GM21737 (cell line): ENCODE measurements around the gene HMCN1.
"Not testable (repeated sequence)": the region's sequence is repeated elsewhere in the genome, so short reads cannot be mapped to it uniquely, and the experiment has no call there.

Source experiments
- ATAC-seq: cut with Tn5 transposase; IDR thresholded peaks from one replicate; pipeline ENCODE4 v1.9.1; 2021; ENCODE audit warnings: mild to moderate bottlenecking, moderate library complexity; ENCODE audit not compliant: unreplicated experiment

The HMCN1 gene

GRCh38 chr1:185846672-185847444 is 112.7 kb downstream of the HMCN1 start:
- no peak for ATAC-seq

- ATAC-seq = no peak
These were observed 114.8 kb downstream of the HMCN1 start for GRCh38 chr1:185849014-185849413.

GRCh38 chr1:185850366-185850765 is 116.2 kb downstream of the HMCN1 start:
- ATAC-seq = no peak

GRCh38 chr1:185853739-185854138 is 119.5 kb downstream of the HMCN1 start:
- no peak for ATAC-seq

GRCh38 chr1:185856482-185856881 is 122.3 kb downstream of the HMCN1 start:
- ATAC-seq = no peak

- no peak for ATAC-seq
These were observed 123.3 kb downstream of the HMCN1 start for GRCh38 chr1:185857442-185857841.

- no peak for ATAC-seq
These were observed 126.1 kb downstream of the HMCN1 start for GRCh38 chr1:185860311-185860710.

- ATAC-seq = no peak
These were observed 126.7 kb downstream of the HMCN1 start for GRCh38 chr1:185860859-185861258.

- ATAC-seq = no peak
These were observed 127.4 kb downstream of the HMCN1 start for GRCh38 chr1:185861630-185862029.

GRCh38 chr1:185862235-185862634 is 128.0 kb downstream of the HMCN1 start:
- ATAC-seq = no peak

GRCh38 chr1:185864331-185864730 is 130.1 kb downstream of the HMCN1 start:
- no peak for ATAC-seq

- ATAC-seq = no peak
These were observed 130.8 kb downstream of the HMCN1 start for GRCh38 chr1:185864889-185865517.

GRCh38 chr1:185869590-185869989 is 135.4 kb downstream of the HMCN1 start:
- ATAC-seq = no peak

GRCh38 chr1:185871627-185872150 is 137.5 kb downstream of the HMCN1 start:
- ATAC-seq = no peak

GRCh38 chr1:185874246-185874645 is 140.1 kb downstream of the HMCN1 start:
- ATAC-seq = no peak

- ATAC-seq = no peak
These were observed 146.1 kb downstream of the HMCN1 start for GRCh38 chr1:185880330-185880729.

GRCh38 chr1:185880779-185881333 is 146.7 kb downstream of the HMCN1 start:
- ATAC-seq = no peak

- ATAC-seq = no peak
These were observed 151.9 kb downstream of the HMCN1 start for GRCh38 chr1:185886046-185886445.

- no peak for ATAC-seq
These were observed 152.5 kb downstream of the HMCN1 start for GRCh38 chr1:185886671-185887070.

GRCh38 chr1:185892831-185893403 is 158.7 kb downstream of the HMCN1 start:
- ATAC-seq = not testable (repeated sequence)

- no peak for ATAC-seq
These were observed 160.6 kb downstream of the HMCN1 start for GRCh38 chr1:185894791-185895190.
